ENCODE measurements around the gene ZSCAN20.

- no peak for TF ChIP-seq CTCF (IDR thresholded peaks at IDR 0.05)
- TF ChIP-seq ZFX (IDR thresholded peaks at IDR 0.05; ENCODE audit: borderline replicate concordance): no peak
Measured at GRCh38 chr1:33515607-33516006, 43.2 kb downstream of the ZSCAN20 start.

Data from 22Rv1 (cell line).